Subcutaneous abdominal adipose tissue (tissue), 5 donors: ENCODE data around the gene EPN2.

Source experiments
- H3K27ac ChIP-seq: one replicate; pipeline ENCODE4 v1.7.0; 2013; ENCODE audit warnings: low read depth, mild to moderate bottlenecking, inconsistent platforms, low read length, moderate library complexity
- H3K27me3 ChIP-seq, 5 donors: one replicate each; pipeline ENCODE4 v1.7.0; 2013; ENCODE audit warnings: low read length in 5 of 5, inconsistent platforms in 1 of 5; ENCODE audit not compliant: control insufficient read depth in 5 of 5, insufficient read depth in 4 of 5
- H3K36me3 ChIP-seq, 5 donors: one replicate each; pipeline ENCODE4 v1.7.0; 2013; ENCODE audit warnings: low read length in 5 of 5; ENCODE audit not compliant: control insufficient read depth in 5 of 5, insufficient read depth in 5 of 5
- H3K4me1 ChIP-seq, 5 donors: one replicate each; pipeline ENCODE4 v1.7.0; 2013; ENCODE audit warnings: low read length in 5 of 5, mild to moderate bottlenecking in 3 of 5, moderate library complexity in 1 of 5; ENCODE audit not compliant: control insufficient read depth in 5 of 5, insufficient read depth in 5 of 5
- H3K4me3 ChIP-seq, 5 donors: one replicate each; pipeline ENCODE4 v1.7.0; 2013; ENCODE audit warnings: low read length in 5 of 5, low read depth in 1 of 5
- H3K9ac ChIP-seq, 5 donors: one replicate each; pipeline ENCODE4 v1.7.0; 2013; ENCODE audit warnings: low read length in 5 of 5, mild to moderate bottlenecking in 4 of 5, moderate library complexity in 3 of 5
- H3K9me3 ChIP-seq, 5 donors: one replicate each; pipeline ENCODE4 v1.7.0; 2013; ENCODE audit warnings: low read length in 5 of 5; ENCODE audit not compliant: control insufficient read depth in 5 of 5
- donor health status: healthy.
- donor health status: healthy.
- donor health status: healthy.
- donor health status: healthy.
- donor health status: healthy.

EPN2 gene

DNA sequence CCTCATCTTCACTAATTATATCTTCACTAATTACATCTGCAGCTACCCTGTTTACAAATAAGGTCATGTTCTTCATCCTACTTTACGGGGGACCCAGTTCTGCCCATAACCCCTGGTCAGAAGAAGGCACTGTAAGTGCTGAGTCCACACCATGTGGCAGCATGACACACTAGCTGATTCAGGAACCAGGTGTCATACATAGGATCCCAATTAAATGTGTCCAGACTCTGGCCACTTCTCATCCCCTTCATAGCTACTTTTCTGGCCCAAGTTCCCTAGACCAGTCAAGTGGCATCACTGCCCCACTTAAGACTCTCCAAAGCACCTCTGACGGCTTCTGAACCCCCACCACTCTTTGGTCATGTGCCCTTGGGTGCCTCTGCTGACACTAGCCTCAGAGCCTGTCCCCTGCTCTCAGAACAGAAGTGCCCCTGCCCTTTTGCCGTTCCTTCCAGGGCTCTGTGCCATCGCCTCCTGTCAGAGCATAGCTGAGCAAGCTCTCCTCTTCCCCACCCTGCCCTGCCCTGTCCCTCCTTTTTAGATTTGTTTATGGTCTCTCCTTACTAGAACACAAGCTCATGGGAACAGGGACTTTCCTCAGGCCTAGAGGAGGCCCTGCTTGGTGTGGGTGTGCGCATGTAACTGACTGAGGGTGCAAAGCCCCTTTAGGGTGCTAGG lies 64.2 kb downstream of the EPN2 start:
- Histone ChIP-seq H3K9ac (no peak overlapping the region), H3K4me3 (no peak overlapping the region), H3K27ac (no peak overlapping the region), H3K4me1 (peaks cover 13 to 75% (median 67%) of the 10 kb centered on the region in 5 donors), H3K9me3 (no peaks in the 10 kb centered on the region), H3K36me3 (peaks cover 0 to 7% (median 0%) of the 10 kb centered on the region in 5 donors), H3K27me3 (no peaks in the 10 kb centered on the region)

DNA sequence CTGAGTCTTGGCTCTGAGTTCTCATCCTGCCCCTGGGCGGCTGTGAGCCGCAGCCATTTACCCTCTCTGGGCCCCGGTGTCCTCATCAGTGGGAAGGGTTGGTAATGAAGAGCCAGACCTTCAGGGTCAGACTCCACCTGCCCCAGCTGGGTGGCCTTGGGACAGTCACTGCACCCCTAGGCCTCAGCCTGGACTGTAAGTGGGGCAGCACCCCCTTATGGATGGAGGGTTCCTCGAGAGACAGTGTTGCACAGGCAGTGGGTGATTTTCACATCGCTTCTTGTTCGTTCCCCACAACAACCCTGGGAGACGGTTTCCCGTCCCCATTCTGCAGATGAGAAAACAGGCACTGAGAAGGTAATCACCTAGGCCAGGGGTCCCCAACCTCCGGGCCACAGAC lies 64.8 kb downstream of the EPN2 start:
- Histone ChIP-seq H3K27me3 (no peaks in the 10 kb centered on the region), H3K27ac (no peak overlapping the region), H3K4me3 (no peak overlapping the region), H3K9ac (no peak overlapping the region), H3K36me3 (peaks cover 0 to 7% (median 0%) of the 10 kb centered on the region in 5 donors), H3K9me3 (no peaks in the 10 kb centered on the region), H3K4me1 (peaks cover 11 to 74% (median 64%) of the 10 kb centered on the region in 5 donors)

DNA sequence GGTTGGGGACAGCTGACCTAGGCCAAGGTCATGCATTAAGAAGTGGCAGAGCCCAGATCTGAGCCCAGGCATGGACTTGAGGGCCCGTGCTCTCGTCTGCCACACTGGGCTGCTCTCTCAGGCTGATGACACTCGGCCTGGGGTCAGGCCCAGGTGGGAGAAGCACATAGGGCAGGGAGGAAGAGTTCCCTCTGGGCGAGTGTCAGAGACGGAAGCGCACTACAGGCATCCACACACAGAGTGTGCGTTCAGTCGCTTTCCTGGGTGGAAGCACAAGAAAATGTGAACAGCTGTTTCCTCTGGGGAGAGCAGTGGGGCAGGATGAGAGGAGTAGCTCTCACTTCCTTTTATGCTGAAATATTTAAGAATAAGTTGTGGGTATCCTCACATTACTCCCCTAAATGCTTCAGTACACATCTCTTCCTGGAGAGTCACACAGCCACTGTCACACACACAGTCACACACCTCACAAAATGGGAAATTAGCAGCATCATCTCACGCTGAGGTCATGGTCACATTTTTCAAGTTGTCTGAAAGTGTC lies 65.7 kb downstream of the EPN2 start:
- peaks cover 0 to 7% (median 0%) of the 10 kb centered on the region in 5 donors for H3K36me3 ChIP-seq
- H3K9ac ChIP-seq: peak overlapping the region in 1 of 5 donors; percentile 38
- H3K27ac ChIP-seq: peak overlapping the region; percentile 60
- H3K4me3 ChIP-seq: no peak overlapping the region
- H3K9me3 ChIP-seq: no peaks in the 10 kb centered on the region
- H3K27me3 ChIP-seq: no peaks in the 10 kb centered on the region
- peaks cover 11 to 68% (median 57%) of the 10 kb centered on the region in 5 donors for H3K4me1 ChIP-seq

DNA sequence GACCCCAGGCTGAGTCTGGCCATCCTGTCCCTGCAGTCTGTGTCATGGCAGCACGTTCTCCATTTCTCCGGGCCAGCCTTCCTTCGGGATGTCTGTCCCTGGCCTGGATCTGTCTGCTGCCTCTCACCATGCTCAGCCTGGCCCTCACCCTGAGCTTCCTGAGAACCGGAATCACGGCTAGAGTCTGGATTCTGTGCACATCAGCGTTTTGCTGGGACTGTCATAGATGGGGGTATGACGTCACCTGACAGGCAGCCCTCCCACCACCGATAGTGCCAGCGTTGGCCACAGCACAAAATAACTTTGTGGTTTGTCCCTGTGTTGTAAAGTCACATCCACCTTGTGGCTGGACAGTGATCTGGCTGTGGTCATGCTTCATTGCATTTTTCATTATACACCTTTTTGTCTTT lies 66.2 kb downstream of the EPN2 start:
- peak overlapping the region in 1 of 5 donors; percentile 38 for H3K9ac ChIP-seq
- H3K27me3 ChIP-seq: no peaks in the 10 kb centered on the region
- H3K27ac ChIP-seq: peak overlapping the region; percentile 60
- peaks cover 11 to 67% (median 57%) of the 10 kb centered on the region in 5 donors for H3K4me1 ChIP-seq
- H3K4me3 ChIP-seq: no peak overlapping the region
- no peaks in the 10 kb centered on the region for H3K9me3 ChIP-seq
- H3K36me3 ChIP-seq: peaks cover 0 to 7% (median 0%) of the 10 kb centered on the region in 5 donors

DNA sequence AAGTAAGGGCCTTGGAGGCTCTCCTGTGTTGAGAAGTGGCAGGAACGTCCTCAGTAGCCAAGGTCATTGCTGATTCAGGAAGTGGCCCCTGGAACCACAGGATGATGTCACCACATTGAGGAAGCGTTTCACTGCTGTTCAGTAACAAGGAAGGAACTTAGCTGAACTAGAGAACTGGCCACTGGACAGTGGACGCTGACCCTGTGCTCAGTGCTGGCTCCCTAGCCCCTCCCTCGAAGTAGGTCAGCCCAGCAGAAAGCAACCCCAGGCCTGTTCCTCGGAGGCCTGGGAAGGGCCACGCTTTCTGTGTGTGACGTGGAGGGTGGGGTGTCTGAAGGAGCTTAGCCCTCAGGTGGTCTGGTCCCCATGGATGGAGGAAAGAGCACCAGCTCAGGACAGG lies 67.0 kb downstream of the EPN2 start:
- peak overlapping the region in 2 of 5 donors; percentile 0 to 8 for H3K4me3 ChIP-seq
- peaks cover 0 to 7% (median 0%) of the 10 kb centered on the region in 5 donors for H3K36me3 ChIP-seq
- H3K27me3 ChIP-seq: no peaks in the 10 kb centered on the region
- H3K4me1 ChIP-seq: peaks cover 11 to 64% (median 52%) of the 10 kb centered on the region in 5 donors
- peak overlapping the region; percentile 44 for H3K27ac ChIP-seq
- H3K9me3 ChIP-seq: no peaks in the 10 kb centered on the region
- peak overlapping the region in 2 of 5 donors; percentile 0 to 48 for H3K9ac ChIP-seq

DNA sequence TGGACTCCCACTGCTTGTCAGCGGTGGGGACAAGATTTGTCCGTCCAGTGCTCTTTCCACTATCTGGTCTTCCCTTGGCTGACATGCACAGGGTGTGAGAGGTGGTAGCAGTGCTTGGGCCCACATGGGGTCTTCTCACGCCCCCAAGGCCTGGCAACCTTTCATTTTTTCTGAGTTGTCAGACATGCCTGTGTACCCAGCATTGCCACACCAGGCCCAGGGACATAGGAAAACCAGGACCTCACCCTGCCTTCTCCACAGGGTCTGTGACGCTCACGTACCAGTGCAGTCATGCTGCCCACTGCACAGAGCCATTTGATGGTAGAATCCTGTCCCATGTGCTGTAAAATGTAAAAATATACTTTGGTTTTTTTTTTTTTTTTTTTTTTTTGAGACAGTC lies 67.6 kb downstream of the EPN2 start:
- H3K9me3 ChIP-seq: no peaks in the 10 kb centered on the region
- H3K4me1 ChIP-seq: peaks cover 9 to 59% (median 48%) of the 10 kb centered on the region in 5 donors
- H3K36me3 ChIP-seq: peaks cover 0 to 7% (median under 1%) of the 10 kb centered on the region in 5 donors
- peak overlapping the region in 1 of 5 donors; percentile 8 for H3K4me3 ChIP-seq
- H3K9ac ChIP-seq: peak overlapping the region in 2 of 5 donors; percentile 0 to 48
- no peak overlapping the region for H3K27ac ChIP-seq
- no peaks in the 10 kb centered on the region for H3K27me3 ChIP-seq

DNA sequence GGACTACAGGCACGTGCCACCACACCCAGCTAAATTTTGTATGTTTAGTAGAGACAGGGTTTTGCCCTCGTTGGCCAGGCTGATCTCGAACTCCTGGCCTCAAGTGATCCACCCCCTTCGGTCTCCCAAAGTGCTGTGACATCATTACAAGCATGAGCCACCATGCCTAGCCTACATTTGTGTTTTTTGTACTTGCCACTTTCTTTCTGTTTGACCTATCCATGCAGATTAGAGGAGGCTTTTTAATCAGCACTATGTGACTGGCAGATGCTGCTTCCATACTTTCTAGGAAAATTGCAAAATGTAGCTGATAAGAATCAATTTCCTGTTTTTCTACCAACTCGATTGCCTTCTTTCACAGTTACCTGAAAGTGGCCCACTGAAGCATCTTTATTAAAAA lies 68.1 kb downstream of the EPN2 start:
- peaks cover 0 to 12% (median 6%) of the 10 kb centered on the region in 5 donors for H3K36me3 ChIP-seq
- no peak overlapping the region for H3K4me3 ChIP-seq
- H3K27ac ChIP-seq: no peak overlapping the region
- no peaks in the 10 kb centered on the region for H3K27me3 ChIP-seq
- no peaks in the 10 kb centered on the region for H3K9me3 ChIP-seq
- H3K9ac ChIP-seq: no peak overlapping the region
- H3K4me1 ChIP-seq: peaks cover 9 to 61% (median 48%) of the 10 kb centered on the region in 5 donors

DNA sequence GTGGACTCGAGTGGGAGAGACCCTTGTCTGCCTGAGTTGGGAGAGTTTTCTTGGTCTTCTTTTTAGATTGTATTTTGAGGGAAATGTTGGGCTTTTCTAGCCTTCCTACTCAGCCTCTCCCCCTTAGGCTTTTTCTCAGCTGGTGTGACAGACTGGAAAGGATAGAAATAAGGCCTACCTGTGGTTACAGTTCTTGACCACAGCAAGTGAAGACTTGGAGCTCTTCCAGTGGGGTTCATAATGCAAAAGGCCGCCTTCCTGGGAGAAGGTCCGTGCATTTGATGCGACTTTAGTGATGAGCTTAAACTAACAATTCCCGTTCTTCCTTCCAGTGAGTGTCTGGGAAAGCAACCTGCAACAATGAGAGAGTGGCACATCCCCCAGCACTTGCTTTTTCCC lies 68.6 kb downstream of the EPN2 start:
- Histone ChIP-seq H3K36me3 (peaks cover 0 to 12% (median 7%) of the 10 kb centered on the region in 5 donors), H3K4me1 (peaks cover 9 to 61% (median 48%) of the 10 kb centered on the region in 5 donors), H3K27me3 (no peaks in the 10 kb centered on the region), H3K9ac (no peak overlapping the region), H3K4me3 (no peak overlapping the region), H3K9me3 (no peaks in the 10 kb centered on the region), H3K27ac (no peak overlapping the region)

DNA sequence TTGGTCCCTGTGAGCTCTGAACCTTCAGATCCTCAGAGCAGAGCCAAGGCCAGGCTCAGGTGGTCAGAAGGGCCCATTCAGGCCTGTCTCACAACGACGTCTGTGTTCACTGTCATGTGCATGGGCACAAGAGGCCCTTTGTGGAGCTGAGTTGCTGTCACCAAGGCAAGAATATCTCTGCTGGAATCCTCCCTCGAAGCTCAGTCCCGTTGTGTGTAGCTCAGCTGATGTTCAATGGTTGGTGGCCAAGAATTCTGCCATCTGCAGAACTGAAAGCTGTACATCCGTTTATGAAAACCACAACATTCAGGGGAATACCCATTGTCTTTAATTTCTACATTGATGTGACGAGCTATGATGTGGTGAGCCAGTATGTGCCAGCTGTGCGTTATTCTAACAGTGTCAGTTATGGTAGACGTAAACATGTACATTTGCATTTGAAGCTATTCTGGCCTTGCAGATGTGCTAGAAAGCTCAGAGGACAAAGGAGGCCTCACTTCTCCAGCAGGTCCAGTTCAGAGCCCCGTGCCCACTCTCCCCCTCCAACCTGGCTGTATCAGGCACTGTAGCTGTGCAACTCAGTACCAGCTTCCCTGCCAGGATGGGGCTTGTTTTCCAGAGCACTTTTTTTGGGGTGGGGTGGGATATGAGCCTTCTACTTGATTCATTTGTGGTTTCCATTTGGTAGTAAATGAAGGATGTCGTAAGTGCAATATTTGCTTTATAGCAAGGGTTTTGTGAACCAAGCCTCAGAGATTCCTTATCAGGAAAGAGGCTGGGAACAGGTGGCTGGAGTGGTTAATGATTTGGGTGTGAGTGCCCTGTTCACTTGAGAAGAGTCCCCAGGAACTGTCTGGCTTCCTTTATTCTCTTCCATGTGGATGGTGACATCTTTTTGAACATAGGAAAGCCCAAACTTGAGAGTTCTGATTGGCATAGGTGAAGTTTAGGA lies 69.3 kb downstream of the EPN2 start:
- Histone ChIP-seq H3K9me3 (no peaks in the 10 kb centered on the region), H3K4me3 (no peak overlapping the region), H3K27me3 (no peaks in the 10 kb centered on the region), H3K36me3 (peaks cover 0 to 12% (median 9%) of the 10 kb centered on the region in 5 donors), H3K4me1 (peaks cover 9 to 58% (median 46%) of the 10 kb centered on the region in 5 donors), H3K9ac (no peak overlapping the region), H3K27ac (no peak overlapping the region)
